GM18526 (cell line): Measurements from ENCODE around the gene GLRX5.
A peak's percentile ranks its signal among the peaks of the same experiment; 100 is the strongest.

Experiments
- POLR2A ChIP-seq: IDR thresholded peaks from 3 replicates; pipeline ENCODE4 v1.6.1; 2011; ENCODE audit not compliant: insufficient read length; ENCODE audit errors: extremely low read depth

Gene GLRX5

DNA sequence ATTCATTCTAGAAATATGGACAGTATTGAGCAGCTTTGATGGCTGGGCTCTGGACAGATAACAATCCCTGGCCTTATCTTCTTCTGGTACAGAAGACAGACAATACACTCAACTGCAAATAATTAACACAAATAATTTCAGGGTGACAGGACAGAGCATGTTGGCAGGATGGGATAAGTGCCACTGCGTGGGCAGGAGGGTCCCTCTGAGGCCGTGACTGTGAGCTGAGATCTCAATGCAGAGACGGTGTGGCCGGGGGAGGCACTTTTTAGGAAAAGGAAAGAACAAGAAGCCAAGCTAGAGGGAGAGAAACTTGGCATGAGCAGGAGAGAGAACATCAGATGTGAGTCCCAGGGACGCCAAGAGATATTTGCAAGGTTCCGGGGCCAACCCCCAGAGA lies 26.5 kb upstream of the GLRX5 start:
- TF ChIP-seq POLR2A, result no peak

DNA sequence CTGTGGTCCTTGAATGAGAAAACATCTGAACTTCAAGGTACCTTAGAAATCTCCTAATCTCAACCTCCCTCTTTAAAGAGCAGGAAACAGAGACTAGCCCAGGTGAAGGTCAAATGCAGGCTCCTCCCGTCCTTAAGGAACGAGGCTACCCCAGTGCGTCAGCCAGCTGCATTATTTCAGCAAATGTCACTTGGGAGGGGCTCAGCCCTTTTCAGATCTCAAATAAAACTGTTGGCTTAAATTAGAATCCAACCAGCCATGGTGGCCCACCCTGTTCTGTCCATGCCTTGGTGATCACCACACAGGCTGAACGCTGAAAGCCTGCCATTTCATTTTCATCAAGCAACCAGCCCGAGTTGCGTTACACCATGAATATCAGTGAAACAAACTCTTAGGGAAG lies 25.4 kb upstream of the GLRX5 start:
- TF ChIP-seq POLR2A, result no peak

DNA sequence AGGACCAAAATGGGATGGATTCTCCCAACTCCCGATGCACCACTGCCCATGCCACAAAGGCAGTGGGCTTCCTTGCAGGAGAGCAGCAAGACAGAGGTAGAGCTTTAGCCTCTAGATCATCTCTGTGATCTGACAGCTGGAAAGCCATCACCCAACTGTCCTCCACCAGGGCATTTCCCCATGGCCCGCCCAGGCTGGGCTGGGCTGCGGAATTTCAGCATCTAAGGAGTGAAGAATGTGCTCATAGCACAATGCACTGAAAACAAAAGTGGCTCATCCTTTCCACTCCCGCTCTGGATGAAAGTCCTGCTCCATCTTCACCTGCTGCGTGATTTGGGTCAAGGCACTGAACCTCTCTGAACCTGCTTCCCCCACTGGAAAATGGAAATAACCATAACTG lies 24.0 kb upstream of the GLRX5 start:
- no peak for TF ChIP-seq POLR2A

DNA sequence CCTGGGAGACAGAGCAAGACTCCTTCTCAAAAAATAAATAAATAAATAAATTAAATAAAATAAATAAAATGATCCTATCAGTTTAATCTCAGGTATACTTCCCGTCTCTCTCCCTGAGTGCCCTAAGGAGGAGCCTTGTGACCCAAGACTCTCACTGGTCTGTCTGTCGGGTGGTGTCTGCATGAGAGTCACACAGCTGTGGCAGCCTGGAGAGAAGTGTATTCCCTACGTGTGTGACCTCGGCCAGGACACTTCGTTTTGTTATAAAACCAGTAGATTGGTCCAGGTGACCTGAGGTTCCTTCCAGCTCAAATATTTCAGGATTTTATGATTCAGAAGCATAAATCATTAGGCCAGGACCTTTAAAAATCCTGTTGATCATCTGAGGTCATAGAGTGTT lies 23.2 kb upstream of the GLRX5 start:
- TF ChIP-seq POLR2A, result no peak

DNA sequence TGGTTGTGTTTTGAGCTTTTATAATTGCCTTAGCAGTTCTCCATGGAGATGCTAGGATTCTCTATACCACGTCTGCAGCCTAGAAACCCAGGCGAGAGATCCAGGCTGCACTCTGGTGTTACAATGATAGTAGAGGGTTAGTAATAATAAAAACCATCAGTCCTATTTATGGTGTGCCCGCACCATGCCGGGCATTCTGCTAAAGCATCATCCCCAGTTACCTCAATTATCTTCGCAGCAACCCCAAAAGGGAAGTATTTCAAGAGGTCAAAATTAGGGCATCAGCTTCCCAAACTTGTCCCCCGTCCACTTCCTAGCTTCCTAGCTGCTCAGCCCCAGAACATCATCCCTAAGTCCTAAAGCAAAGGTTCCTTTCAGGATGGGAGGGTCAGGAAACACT lies 21.6 kb upstream of the GLRX5 start:
- TF ChIP-seq POLR2A, result no peak

DNA sequence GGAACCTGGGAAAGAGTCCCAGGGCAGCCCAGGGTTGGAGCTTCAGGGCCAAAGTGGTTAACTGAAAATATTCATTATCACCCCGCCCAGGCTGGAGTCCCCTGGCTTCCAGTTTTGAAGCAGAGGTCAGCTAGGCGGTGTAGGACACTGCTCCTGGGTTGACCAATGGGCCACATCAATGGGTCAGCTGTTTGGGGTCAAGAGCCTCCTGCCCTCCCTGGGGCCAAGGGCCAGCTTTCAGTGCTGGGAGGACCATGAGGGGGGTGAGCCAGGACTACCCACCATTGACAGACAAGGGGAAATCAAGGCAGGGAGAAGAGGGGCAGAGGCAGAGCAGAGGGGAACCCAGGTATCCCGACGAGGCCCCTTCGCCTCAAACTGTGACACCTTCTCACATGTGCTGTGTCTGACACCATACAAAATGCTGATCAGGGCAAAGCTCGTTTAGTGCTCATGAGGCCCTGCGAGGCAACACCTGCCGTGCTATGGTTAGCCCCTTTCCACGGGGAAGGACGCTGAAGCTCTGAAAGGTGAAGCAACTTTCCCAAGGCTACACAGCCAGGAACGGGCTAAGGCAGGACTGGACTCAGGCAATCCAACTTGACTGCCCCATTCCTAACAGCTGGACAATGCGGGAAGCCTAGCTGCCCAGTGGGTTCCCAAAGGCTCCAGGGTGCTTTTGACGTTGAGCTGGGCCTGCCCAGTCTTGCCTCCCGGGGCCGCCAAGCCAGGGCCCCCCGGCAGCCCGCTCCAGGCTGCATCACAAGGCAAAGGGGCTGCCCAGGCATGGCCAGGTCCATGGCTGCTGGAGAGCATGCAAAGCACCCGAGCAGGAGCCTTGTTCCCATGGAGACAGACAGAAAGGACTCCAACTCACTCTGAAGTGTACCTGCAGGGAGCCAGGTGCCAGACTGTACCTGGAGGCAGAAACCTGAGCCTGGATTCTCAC lies 20.4 kb upstream of the GLRX5 start:
- TF ChIP-seq POLR2A, result no peak

DNA sequence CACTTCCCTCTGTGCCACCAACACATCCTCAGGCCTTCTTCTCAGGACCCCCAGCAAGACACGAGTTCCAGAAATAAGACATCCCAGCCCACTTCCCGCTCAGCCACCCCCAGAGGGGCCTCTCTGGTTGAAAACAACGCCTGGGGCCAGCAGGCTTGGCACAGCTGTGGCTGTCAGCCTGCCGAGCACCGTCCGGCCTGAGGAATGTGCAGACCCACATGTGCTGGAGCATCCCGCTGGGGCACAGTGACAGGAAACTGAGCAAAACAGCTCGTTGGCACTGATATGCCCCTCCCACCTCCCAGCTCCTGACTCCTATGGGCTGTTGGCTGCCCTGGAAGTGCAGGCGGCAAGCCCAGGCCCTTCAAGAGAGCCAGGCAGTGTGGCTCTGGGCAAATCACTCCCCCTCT lies 19.8 kb upstream of the GLRX5 start:
- TF ChIP-seq POLR2A, result no peak

DNA sequence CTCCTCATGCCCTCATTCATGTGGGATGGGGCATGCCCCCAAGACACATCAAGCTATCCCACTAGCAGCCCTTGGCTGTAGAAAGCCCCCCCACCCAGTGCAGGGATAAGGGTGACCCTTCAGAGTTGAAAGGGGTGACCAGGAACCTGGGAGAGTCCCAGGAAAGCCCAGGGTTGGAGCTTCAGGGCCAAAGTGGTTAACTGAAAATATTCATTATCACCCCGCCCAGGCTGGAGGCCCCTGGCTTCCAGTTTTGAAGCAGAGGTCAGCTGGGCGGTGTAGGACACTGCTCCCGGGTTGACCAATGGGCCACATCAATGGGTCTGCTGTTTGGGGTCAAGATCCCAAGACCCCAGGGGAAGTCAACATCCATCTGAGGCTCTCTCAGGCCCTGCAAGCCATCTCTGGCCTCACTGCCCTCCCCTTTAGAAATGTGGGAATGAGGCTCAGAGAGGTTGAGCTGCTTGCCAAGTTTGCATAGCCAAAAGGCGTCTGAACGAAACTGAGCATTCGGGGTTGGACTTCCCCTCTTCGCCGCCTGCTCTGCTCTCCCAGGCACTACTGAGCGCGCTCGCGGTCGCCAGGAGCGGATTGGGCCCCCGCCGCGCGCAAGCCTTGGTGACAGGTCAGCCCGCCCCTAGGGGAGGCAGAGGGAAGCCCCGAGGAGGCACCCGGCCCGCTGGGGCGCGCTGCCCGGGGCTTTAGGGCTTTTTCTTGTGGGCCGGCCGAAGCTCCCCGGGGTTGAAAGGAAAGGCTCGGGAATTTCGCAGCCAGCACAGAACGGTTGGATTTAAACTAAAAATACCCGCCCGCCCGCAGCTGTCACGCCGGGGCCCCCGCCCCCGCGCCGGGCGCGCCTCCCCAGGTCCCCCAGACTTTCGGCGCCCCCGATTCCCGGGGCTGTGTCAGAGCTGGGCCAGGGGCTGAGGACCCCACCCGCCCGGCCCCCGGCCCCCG lies 19.0 kb upstream of the GLRX5 start:
- TF ChIP-seq POLR2A, result no peak

DNA sequence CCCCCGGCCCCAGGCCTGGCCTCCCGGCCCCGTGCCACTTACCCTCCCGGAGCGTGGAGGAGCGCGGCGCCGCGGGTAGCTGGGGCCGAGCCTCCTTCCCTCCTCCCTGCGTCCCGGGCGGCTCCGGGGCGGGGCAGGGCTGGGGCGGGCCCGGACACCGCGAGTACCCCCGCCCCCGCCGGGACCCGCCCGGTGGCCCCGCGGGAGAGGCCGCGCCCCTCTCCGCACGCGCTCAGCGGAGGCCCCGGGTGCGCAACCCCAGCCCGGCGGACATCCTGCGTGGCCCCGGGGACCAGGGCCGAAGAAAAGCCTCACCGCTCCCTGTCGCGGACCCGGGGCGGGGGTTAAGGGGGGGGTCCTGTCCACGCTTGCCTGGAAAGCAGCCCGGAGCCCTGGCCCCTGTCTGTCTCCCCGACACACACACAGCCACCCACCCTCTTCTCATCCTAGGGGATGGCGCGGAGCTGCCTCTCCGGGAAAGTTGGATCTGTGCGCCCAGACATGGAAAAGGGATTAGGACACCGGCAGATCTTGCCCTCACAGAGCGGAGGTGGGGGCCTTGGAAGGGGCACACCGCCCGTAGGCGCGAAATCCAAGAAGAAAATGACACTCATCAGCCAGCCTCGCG lies 18.2 kb upstream of the GLRX5 start, which contains the start of gene SYNE3:
TSS of gene SYNE3 (minus strand) at position 97 of the 628 bp plus-strand sequence. CDS start 40,829 bp downstream, outside the sequence.
- peak; percentile 23 for TF ChIP-seq POLR2A

DNA sequence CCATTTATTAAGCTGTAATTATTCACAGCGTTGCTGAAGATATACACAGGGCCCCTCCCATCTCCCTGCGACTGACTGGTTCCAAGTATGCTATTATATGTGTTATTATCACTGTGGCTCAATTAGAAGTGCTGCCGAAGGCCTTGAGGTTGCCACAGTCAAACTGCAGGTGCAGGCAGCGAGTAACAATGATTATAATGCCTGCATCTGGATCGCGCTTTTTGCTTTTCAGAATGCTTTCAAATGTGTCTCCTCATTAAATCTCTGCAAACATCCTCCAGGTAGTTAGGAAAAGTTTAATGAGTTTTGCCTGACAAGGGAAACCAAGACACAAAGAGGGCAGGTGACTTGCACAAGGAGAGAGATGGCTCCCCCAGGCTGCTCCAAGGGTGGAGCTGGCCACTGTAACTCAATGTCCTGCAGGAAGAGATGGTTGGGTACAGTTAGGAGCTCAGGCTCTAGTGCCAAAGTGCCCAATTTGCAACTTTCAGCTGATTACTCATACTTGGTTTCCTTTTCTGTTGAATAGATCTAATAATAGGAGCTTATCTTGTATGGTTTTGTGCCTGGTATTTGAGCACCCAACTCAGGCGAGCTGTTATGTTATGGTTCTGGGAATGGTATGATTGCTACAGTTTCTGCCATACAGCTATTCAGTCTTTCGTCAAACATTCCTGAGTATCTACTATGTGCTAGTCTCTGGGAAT lies 16.7 kb upstream of the GLRX5 start:
- no peak for TF ChIP-seq POLR2A

DNA sequence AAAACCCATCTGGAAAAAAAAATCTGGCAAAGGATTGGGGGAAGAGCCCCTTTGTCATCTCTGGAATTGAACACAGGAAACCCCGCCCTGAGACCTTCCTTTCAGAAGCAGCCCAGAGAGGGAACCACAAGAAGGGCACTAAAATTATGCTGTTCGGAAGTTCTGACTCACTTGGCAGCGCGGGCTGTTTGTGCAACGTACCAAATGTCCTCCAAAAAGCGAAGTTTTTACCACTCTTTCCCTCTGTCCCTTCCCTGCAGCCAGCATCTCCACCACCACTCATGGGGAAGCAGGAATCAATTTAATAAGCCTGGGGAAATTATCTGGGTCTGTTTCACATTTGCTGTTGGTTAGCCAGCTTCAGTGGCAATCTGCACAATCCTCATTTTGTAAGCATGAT lies 15.2 kb upstream of the GLRX5 start:
- TF ChIP-seq POLR2A, result peak; percentile 22

DNA sequence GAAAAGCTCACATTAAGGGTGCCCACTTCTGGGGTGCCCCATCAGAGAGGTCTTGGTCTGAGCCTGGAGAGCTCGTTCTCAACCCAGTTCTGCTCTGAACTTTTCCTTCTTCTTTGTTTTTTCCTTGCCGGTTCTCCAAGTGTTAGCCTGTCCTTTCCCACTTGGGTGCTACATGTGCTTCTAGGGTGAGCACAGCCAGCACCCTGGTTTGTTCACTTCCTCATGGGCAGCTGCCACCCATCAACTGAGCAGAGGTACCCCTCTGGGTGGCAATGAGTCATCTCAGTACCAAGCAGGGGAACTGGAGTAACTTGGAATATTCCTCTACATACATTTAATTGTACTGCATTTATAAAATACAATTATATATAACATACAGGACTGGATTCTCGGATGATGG lies 14.5 kb upstream of the GLRX5 start:
- peak; percentile 23 for TF ChIP-seq POLR2A

DNA sequence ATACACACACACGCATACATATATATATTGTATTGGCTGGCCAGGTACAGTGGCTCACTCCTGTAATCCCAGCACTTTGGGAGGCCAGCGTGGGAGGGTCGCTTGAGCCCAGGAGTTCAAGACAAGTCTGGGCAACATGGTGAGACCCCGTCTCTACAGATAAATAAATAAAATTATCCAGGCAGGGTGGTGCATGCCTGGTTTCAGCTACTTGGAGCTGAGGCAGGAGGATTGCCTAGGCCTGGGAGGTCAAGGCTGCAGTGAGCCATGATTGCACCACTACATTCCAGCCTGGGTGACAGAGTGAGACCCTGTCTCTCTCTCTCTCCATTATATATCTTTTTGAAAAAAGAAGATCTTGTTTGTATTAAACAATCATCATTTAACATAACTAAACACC lies 13.8 kb upstream of the GLRX5 start:
- TF ChIP-seq POLR2A, result no peak

DNA sequence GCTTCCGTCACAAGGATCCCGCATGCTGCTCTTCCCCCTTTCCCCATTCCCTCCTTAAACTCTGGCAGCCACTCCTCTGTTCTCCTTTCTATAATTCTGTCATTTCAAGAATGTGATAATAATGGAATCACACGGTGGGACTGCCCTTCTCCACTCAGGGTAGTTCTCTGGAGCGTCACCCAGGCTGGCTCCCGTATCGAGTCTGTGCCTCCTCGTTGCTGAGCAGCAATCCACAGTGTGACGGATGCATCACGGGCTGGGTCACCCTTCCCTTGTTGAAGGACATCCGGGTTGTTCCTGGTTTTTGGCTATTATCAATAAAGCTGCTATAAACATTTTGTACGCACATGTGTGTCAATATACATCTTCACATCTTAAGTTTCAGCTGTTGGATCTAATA lies 12.7 kb upstream of the GLRX5 start:
- TF ChIP-seq POLR2A, result no peak

DNA sequence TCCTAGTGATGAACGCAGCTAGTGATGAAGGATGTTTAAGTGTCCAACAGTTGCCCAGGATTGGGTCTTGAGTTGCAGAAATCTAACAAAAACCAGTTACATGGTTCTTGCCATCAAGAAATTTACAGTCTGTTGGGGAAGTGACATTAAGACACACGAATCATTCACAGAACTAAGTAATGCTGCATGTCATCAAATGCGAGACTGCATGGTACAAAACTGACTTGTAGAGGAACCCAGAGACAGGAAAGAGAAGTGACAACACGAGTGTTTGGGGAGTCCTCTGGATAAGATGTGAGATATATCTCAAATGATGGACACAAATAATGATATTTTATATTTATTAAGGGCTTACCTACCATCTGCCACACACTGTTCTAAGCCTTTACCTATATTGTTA lies 12.3 kb upstream of the GLRX5 start:
- no peak for TF ChIP-seq POLR2A
